Small intestine (tissue), 7 donors: ENCODE data around the gene POU3F3. TPM values are rescaled to one million over a fixed set of nuclear protein-coding genes. Genes with fewer than 3 reads are reported as not detected.

Experiments used
- DNase-seq, 2 donors: peaks; one replicate each; pipeline versions ENCODE4 v3.0.0 to v3.0.0-alpha.2; 2013
- FAIRE-seq: peaks from 2 replicates; lab custom pipeline; 2012; peaks lifted over from hg19 to GRCh38; lab: Jason Lieb, UNC
- H3K27ac ChIP-seq, 3 donors: one replicate each; pipeline ENCODE4 v1.5.1; 2013; ENCODE audit warnings: low read length in 2 of 3, mild to moderate bottlenecking in 2 of 3, control low read depth in 1 of 3, inconsistent platforms in 1 of 3, low read depth in 1 of 3, moderate library complexity in 1 of 3
- H3K27me3 ChIP-seq, 3 donors: one replicate each; pipeline ENCODE4 v1.6.1; 2013; ENCODE audit warnings: low read length in 3 of 3, inconsistent platforms in 1 of 3; ENCODE audit not compliant: control insufficient read depth in 3 of 3, insufficient read depth in 3 of 3
- H3K36me3 ChIP-seq, 3 donors: one replicate each; pipeline ENCODE4 v1.6.1; 2013; ENCODE audit warnings: low read length in 3 of 3, inconsistent platforms in 1 of 3, low read depth in 1 of 3, mild to moderate bottlenecking in 1 of 3, moderate library complexity in 1 of 3; ENCODE audit not compliant: control insufficient read depth in 3 of 3, insufficient read depth in 2 of 3
- H3K4me1 ChIP-seq, 3 donors: one replicate each; pipeline ENCODE4 v1.6.1; 2013; ENCODE audit warnings: low read length in 2 of 3, inconsistent platforms in 1 of 3, low read depth in 1 of 3, mild to moderate bottlenecking in 1 of 3, moderate library complexity in 1 of 3; ENCODE audit not compliant: control insufficient read depth in 3 of 3, insufficient read depth in 2 of 3
- H3K4me3 ChIP-seq, 3 donors: one replicate each; pipeline ENCODE4 v1.5.1; 2013; ENCODE audit warnings: low read length in 3 of 3, control low read depth in 1 of 3, inconsistent platforms in 1 of 3, low read depth in 1 of 3, mild to moderate bottlenecking in 1 of 3, moderate library complexity in 1 of 3
- H3K9me3 ChIP-seq, 2 donors: one replicate each; pipeline ENCODE4 v1.6.1; 2013; ENCODE audit warnings: low read depth in 1 of 2, low read length in 1 of 2; ENCODE audit not compliant: control insufficient read depth in 2 of 2, insufficient read depth in 1 of 2
- WGBS, 3 donors: extraction: QIAGEN DNeasy Blood & Tissue Kit; methylation state at CpG; one replicate each; pipeline ENCODE4 v1.1.7; 2013; 5-methylcytosine and 5-hydroxymethylcytosine counted together
- polyA plus RNA-seq, 4 donors: library from polyadenylated mRNA; stranded (reverse) in 3 of 4; unstranded in 1 of 4; fragments of 200-250 nt in 3 of 4; fragments of 120-200 nt in 1 of 4; gene quantifications; one replicate each; pipeline versions ENCODE4 v1.2.1 to v1.2.3, GENCODE V29; 2013
- donor health status: healthy with polysubstance abuse.
- donor health status: control.
- donor health status: control.
- donor health status: Bipolar disorder and iron deficiency.
- donor health status: healthy.

POU3F3 gene
- polyA plus RNA-seq, 4 donors, result 0.04 to 0.15 TPM; not detected in 2

DNA sequence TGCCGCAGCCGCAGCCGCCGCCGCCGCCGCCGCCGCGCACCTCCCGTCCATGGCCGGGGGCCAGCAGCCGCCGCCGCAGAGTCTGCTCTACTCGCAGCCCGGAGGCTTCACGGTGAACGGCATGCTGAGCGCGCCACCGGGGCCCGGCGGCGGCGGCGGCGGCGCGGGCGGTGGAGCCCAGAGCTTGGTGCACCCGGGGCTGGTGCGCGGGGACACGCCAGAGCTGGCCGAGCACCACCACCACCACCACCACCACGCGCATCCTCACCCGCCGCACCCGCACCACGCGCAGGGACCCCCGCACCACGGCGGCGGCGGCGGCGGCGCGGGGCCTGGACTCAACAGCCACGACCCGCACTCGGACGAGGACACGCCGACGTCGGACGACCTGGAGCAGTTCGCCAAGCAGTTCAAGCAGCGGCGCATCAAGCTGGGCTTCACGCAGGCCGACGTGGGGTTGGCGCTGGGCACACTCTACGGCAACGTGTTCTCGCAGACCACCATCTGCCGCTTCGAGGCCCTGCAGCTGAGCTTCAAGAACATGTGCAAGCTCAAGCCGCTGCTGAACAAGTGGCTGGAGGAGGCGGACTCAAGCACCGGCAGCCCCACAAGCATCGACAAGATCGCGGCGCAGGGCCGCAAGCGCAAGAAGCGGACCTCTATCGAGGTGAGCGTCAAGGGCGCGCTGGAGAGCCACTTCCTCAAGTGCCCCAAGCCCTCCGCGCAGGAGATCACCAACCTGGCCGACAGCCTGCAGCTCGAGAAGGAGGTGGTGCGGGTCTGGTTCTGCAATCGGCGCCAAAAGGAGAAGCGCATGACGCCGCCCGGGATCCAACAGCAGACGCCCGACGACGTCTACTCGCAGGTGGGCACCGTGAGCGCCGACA is 2.4 kb downstream of the POU3F3 start:
- DNase-seq (peak in 1 of 2 donors; percentile 42), FAIRE-seq (no peak)

DNA sequence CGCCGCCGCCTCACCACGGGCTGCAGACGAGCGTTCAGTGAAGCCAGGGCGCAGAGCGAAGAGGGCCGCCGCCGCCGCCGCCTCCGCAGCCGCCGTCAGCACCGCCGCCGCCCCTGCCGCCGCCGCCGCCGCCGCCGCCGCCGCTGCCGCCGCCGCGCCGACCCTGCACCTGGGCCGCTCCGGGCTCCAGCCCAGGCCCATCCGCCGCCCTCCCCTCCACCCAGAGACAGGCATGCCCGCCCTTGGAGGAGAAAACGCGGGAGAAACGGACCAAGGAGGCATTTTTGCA is 3.0 kb downstream of the POU3F3 start:
- FAIRE-seq, result no peak
- Histone ChIP-seq H3K27me3 (peaks cover 20 to 79% (median 50%) of the 10 kb centered on the region in 3 donors), H3K4me1 (peaks cover 2 to 12% (median 4%) of the 10 kb centered on the region in 3 donors), H3K36me3 (no peaks in the 10 kb centered on the region), H3K27ac (no peak overlapping the region), H3K4me3 (peak overlapping the region in 1 of 3 donors; percentile 44), H3K9me3 (no peaks in the 10 kb centered on the region)
- no peak for DNase-seq
- WGBS, 3 donors, result 2% methylated on average over 18 to 41 of the region's 41 CpGs

More for the DNA sequence above, 2.4 kb downstream of the POU3F3 start:
- 4 to 8% (median 4%) methylated on average over 60 to 106 of the region's 106 CpGs for WGBS, 3 donors
- peaks cover 20 to 79% (median 48%) of the 10 kb centered on the region in 3 donors for H3K27me3 ChIP-seq
- peaks cover 2 to 12% (median 4%) of the 10 kb centered on the region in 3 donors for H3K4me1 ChIP-seq
- H3K27ac ChIP-seq, result no peak overlapping the region
- no peaks in the 10 kb centered on the region for H3K9me3 ChIP-seq
- no peaks in the 10 kb centered on the region for H3K36me3 ChIP-seq
- peak overlapping the region in 1 of 3 donors; percentile 45 for H3K4me3 ChIP-seq

DNA sequence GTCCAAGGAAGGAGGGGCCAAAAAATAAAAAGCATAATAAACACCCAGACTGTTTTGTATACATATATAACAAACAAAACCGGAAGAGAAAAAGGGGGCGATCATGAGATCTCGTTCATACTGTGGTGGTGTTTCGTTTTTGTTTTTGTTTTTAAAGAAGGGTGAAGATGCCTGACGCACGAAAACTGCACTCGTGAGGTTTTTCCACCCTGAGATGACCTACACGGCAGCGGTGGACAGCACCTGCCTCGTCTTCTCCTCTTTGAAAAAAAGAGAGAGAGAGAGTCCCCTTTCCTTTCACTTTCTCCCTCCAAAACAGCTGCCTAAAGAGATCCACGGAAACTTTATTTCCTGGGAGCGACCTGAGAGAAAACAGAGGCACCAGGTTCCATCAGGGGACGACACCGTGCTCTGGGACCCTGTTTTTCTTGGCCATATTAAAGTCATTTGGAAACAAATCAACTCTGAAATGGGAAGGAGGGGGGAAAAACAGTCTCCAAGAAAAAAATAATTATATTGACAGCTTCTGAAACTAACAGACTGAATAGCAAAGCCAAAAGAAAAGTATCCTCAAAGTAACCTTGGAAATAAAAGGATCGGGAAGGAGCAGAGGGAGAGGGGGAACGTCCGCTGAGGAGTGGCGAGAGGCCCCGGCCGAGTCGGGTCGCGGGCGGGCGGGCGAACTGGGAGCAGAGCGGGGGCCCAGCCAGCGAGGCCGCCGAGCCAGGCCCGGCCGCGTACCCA is 3.5 kb downstream of the POU3F3 start:
- H3K4me1 ChIP-seq, result peaks cover 2 to 12% (median 4%) of the 10 kb centered on the region in 3 donors

DNA sequence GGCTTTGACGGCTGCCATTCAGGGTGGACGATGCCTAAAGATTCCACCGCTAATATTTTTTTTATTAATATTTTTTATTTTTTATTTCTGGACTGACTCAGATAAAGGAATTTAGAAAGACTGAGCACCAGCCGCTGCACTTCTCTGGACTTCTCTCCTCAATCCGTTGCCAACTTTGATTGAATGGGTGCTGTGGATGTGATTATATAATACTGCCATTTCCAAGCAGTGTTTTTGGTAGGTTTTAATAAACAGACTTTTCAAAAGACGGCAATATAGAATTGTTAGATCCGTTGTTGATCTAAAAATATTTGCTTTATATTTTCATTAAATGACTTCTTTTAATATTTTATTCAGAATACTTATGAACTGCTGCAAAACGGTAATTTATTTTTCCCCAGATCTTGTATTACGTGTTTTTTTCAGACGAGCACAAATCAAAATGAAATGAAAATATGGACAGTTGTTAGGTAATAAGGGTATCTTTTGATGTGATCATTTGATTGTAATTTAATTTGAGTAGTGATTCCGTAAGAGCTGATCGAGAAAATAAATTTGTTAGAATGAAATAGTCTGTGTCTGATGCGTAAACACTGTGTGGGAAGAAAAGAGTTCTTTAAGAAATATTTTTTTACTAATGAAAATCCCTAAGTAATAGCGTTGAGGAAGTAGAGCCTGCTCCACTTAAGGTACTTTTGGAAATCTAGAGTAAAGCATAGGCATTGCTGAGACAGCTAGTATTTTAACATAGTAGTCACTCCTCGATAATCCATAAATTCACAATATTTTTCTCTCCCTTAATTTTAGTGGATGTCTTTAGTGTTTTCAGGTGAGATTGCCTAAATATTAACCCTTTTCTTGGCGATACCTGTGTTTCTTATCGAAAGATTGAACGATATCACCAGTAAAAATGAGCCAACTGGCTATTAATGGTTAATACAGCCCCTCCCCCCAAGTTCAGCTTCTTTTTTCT is 4.4 kb downstream of the POU3F3 start:
- peak in 1 of 2 donors; percentile 30 for DNase-seq
- Histone ChIP-seq H3K9me3 (no peaks in the 10 kb centered on the region), H3K36me3 (no peaks in the 10 kb centered on the region), H3K4me1 (peaks cover 2 to 12% (median 4%) of the 10 kb centered on the region in 3 donors), H3K4me3 (no peak overlapping the region), H3K27ac (no peak overlapping the region), H3K27me3 (peaks cover 22 to 79% (median 50%) of the 10 kb centered on the region in 3 donors)
- WGBS, 3 donors, result 10 to 15% (median 13%) methylated on average over 18 of the region's 18 CpGs
- no peak for FAIRE-seq

More for the DNA sequence above, 3.5 kb downstream of the POU3F3 start:
- 3 to 8% (median 6%) methylated on average over 33 of the region's 33 CpGs for WGBS, 3 donors
- Histone ChIP-seq H3K4me3 (peak overlapping the region in 1 of 3 donors; percentile 44), H3K27ac (no peak overlapping the region), H3K36me3 (no peaks in the 10 kb centered on the region), H3K27me3 (peaks cover 20 to 79% (median 51%) of the 10 kb centered on the region in 3 donors), H3K9me3 (no peaks in the 10 kb centered on the region)
- DNase-seq (peak; percentile 15 to 44), FAIRE-seq (no peak)

DNA sequence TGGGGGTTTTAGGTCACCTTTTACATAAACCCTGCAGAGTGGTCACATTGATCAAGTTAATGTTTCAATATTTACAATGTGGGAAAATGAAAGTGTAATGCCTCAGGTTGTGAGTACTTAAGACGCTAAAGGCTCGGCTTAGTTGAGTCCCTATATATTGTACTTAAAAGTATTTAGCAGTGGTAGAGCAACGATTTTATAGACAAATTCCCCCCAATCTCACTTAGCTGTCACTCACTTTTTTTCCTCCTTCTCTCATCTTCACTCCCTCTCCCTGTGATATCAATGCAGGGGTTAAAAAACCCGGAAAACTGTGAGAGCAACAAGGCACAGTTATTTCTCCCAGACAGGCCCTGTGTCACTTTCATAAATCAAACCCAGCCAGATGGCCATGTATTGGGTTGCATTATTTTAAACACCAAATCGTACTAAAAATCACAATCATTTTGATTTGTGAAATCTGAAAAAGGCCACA is 5.4 kb downstream of the POU3F3 start:
- Histone ChIP-seq H3K4me3 (no peak overlapping the region), H3K27ac (no peak overlapping the region), H3K4me1 (peaks cover 2 to 6% (median 4%) of the 10 kb centered on the region in 3 donors), H3K36me3 (no peaks in the 10 kb centered on the region), H3K9me3 (no peaks in the 10 kb centered on the region), H3K27me3 (peaks cover 32 to 79% (median 52%) of the 10 kb centered on the region in 3 donors)
- no peak for FAIRE-seq
- DNase-seq, result peak in 1 of 2 donors; percentile 21
- WGBS, 3 donors, result 1 to 7% (median 5%) methylated on average over 5 of the region's 5 CpGs

DNA sequence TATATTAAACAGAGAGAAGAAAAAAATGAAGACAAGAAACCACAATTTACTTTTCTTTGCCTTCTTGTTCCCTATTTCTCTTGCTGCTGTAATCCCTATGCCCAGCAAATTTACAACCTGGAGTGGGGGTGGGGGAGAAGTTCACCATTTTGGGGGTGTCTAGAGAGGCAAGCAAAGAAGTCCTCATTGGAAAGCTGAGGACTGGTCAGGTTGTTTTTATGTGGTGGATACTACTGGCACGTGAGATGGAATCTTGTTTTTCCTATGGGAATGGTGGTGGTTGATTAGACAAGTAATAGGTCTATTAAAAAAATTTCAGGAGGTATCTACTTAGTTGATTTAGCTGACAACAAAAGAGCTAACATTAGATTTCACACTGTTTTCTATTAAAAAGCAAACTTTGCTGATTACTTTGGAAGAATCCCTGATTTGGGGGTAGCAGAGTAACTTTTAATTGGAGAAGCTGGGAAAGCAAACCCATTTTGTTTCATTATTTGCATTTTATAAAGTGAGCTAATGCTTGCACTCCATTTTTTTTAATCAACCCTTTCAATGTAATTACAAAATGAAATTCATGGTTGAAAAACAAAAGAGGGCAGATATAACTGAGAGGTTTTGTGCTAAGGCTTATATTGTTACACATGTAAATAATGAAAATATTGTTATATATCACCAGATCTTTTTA is 6.0 kb downstream of the POU3F3 start:
- peaks cover 30 to 79% (median 49%) of the 10 kb centered on the region in 3 donors for H3K27me3 ChIP-seq
- FAIRE-seq, result no peak
- 14 to 31% (median 15%) methylated on average over 1 of the region's 1 CpG for WGBS, 3 donors

DNA sequence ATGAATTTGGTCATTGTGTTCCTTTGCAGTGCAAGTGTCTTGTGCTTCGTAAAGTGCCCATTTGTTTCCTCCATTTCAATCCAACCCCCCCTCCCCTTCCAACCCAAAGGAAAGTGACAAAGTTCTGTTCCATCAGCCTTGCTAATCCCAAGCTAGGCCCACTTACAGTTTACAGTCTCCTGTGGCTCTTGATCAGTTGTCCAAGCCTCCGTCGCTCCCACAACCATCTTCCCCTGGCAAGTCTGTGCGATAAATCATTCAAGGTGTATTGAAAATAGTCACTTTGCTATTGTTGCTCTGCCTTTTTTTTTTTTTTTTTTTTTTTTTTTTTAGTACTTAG is 6.5 kb downstream of the POU3F3 start:
- FAIRE-seq (no peak), DNase-seq (peak in 1 of 2 donors; percentile 14)
- Histone ChIP-seq H3K27ac (no peak overlapping the region), H3K9me3 (no peaks in the 10 kb centered on the region), H3K4me1 (peaks cover 2 to 6% (median 4%) of the 10 kb centered on the region in 3 donors), H3K27me3 (peaks cover 27 to 85% (median 52%) of the 10 kb centered on the region in 3 donors), H3K4me3 (no peak overlapping the region), H3K36me3 (no peaks in the 10 kb centered on the region)
- 27 to 40% (median 28%) methylated on average over 4 of the region's 4 CpGs for whole genome bisulfite sequencing, 3 donors

More for the DNA sequence above, 6.0 kb downstream of the POU3F3 start:
- H3K9me3 ChIP-seq, result no peaks in the 10 kb centered on the region
- DNase-seq, result no peak
- no peak overlapping the region for H3K27ac ChIP-seq
- H3K36me3 ChIP-seq, result no peaks in the 10 kb centered on the region
- H3K4me3 ChIP-seq, result no peak overlapping the region
- peaks cover 2 to 6% (median 4%) of the 10 kb centered on the region in 3 donors for H3K4me1 ChIP-seq
